Caki2 (cell line): ENCODE results near the gene DARS1. TPM values are rescaled to one million over a fixed set of nuclear protein-coding genes. Genes with fewer than 3 reads are reported as not detected.

ENCODE experiments used
- DNase-seq: peaks from one replicate; pipeline ENCODE4 v3.0.0-alpha.2; 2015; ENCODE audit warnings: low read depth
- in situ Hi-C: cut with HindIII; loops from 2 replicates; pipeline ENCODE4 v1.10.0; 2016; ENCODE audit warnings: low sequenced_read_pairs, low pct_unique_long_range_greater_than_20kb, mixed read lengths
- total RNA-seq: library from RNA; depleted of rRNA; stranded (reverse); fragments of >200 nt; shearing (Covaris generic); gene quantifications from 2 replicates; pipeline ENCODE4 v1.2.3, GENCODE V29; 2014; ENCODE audit warnings: low replicate concordance; rRNA removed

Gene DARS1
- 148 and 157 TPM in 2 replicates for total RNA-seq

DNA sequence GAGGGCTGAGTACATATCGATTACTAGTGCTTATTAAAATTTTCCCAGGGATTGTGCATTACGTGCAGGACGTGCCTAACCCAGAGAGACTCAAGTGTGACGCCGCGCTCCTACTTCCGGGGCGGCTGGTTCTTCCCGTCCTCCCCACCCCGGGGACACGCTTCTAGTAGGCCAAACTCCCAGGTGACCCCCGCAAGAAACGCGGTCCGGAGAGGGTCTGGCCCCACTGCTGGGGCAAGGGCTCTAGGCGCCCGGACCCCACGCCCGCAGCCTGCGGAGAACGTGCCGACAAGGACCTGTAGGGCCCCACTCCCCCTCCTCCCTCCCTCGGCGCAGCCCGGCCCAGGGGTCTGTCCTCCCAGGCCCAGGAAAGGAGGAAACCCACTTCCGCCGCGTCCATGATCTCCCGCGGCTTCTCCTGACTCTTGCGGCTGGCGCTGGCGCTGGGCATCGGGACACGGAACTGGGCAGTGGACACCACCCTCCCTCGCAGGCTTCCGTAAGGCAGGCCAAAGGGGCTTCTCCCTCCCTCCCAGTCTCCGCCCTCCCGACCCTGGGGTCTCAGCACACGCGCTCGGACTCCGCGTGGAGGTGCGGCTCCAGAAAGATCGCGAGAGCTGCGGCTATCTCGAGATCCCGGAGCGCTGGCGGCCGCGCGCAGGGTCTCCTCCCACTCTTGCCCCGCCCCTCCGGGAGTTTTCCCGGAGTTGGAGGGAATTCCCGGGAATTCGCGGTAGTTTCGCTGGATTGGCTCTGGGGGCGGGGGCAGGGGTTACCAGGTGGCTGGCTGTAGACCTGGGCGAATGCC, at the start of gene DARS1:
DARS1 (minus strand) TSS at position 609 of the 808 bp plus-strand sequence; CDS start at position 451, 158 bp downstream.
- peak; percentile 96 for DNase-seq
- in situ Hi-C loops, result no loop called here

DNA sequence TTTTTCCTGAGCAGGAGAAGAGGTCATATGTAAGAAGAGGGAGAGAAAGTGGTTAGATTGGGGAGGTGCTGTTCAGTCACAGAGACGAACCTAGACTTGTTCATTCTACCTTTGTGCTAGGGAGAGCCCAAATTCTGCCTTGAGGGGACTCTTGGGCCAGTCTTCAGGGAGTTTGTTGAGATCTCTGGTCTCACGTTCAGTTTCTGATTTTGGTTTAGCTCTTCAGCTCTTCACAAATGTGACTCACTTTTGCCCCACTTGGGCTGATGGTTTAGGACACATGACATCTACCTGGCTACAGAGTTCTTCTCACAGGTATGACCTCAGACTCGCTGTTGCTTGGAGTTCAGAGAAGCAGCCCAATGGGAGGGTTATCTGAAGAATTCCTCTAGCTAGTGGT, 49.2 kb upstream of the DARS1 start:
- no peak for DNase-seq
- in situ Hi-C loops, result no loop called here

DNA sequence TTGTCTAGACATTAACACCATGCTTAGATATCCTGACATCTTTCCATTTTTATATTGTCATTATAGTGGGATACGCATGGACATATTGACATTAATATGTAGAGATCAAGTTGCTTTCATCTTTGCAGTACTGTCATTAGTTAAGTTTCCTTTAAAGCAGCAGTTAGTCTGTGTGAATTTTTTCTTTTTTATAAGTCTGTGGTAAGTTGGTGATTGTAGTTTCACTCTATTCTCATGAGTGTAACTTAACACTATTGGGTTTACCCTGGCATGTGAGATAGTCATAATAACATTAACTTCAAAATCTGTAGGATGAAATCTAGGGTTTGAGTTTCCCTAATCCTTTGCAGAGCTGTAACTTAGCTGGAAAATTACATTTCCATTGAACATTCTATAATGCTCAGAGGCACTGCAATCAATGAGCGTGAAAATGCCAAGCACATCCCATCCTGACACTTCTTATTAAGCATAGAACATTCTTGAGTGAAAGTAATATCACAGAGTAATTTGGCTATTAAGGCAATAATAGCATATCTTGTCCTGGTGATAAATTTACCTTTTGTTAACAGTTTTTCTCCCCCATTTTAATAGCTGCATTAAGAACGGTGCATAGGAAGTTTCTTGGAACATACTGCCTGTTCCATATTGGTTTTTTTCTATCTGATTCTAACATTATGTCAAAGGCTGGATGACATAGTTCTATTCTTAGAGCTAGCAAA, 47.5 kb upstream of the DARS1 start:
- in situ Hi-C loops, result no loop called here
- no peak for DNase-seq

DNA sequence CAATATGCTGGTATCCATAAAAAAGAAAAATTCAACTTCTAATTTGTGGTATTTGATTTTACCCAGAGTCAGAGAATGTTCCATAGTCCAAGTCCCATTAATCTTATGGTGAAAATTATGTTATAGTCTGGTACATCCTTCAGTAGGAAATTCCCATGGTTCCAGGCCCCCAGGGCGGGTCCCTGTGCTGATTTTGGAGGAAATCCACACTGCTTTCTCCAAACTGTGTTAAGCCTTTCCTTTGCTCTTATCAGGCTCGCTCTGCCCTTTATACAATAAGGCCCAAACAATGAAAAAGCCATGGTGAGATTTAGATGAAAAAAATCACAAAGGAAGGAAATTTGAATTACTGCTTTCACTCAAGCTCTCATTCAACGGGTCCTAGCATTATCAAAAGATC, 46.8 kb upstream of the DARS1 start:
- no peak for DNase-seq
- in situ Hi-C loops, result no loop called here

DNA sequence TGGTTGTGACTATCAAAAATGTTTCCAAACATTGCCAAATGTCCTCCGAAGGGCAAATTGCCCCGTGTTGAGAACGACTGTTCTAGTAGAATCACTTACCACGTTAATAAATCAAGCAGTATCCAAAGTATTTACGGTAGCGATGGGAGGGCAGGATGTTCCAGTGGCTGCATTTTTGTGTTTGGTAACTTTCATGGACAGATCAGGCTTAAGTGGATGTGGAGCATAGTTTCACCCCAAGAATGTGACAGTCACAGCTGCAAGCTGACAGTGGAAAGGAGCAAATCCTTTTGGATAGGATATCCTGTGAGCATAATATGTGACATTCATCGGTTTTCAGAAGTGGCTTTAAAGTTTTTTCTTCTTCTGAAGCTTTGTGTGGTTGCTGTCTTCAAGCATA, 46.3 kb upstream of the DARS1 start:
- DNase-seq, result no peak
- in situ Hi-C loops, result no loop called here

DNA sequence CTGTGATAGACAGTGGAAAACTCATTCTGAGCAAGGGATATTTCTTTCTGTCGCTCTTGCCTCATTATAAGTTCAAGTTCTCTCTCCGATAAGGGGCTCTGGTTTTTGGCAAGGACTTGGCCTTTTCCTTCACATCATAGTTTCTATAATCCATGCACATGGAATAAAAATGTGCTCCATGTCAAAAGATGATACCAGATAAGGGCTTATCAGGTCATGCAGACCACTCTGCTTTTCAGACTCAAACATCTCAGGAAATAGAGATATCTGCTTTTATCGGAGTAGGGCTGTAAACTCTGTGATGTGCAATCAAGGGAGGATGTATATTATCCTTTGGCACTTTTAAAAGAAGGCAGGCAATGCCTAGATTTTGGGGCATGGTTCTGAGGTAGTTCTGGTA, 45.0 kb upstream of the DARS1 start:
- DNase-seq, result no peak
- in situ Hi-C loops, result no loop called here

DNA sequence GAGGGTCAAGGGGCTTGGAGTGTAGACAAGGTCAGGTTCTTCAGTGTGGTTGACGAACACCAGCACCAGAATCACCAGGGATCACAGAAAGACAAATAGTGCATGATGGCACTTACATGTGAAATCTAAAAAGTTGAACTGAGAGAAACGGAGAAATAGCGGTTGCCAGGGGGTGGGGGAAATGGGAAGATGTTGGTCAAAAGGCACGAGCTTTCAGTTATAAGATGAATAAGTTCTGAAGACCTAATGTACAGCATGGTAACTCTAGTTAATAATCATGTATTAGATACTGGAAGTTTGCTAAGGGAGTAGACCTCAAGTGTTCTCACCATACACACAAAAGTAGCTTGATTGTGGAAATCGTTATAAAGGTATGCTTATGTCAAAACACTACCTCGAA, 43.7 kb upstream of the DARS1 start:
- in situ Hi-C loops, result no loop called here
- DNase-seq, result no peak

DNA sequence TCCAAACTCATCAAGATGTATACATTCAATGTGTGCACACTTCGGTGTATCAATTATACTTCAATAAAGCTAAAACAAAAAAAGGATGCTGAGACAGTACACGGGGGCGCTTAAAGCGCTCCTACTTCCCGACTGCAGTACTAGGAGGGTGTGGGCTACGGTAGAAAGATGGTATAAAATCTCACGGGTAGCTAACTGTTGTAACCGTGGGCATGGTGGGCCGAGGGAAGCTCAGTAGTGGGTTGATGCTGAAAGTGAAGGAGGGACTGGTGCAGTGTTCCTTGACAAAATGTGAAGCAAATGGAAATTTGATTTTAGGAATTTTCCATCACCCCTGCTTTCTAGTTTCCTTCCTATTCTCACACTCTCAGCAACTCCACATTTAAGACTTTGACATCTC, 42.6 kb upstream of the DARS1 start:
- DNase-seq, result no peak
- in situ Hi-C loops, result no loop called here

DNA sequence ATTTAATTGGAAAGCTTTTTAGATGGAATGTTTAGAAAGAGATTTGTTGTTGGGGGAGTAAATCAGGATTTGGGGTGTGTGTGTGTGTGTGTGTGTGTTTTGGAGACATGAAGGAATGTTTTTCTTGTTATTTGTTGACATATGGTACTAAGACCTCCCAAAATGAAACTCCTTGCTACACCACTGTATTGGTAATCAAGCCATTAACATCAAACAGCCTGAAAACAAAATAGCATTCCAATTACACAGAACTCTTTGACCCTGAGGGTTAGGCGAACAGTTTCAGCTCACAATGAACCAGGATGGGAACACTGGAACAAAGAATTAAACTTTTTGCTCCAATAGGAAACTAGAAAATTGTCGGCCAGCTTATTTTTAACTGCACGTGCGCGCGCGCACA, 41.7 kb upstream of the DARS1 start:
- in situ Hi-C loops, result no loop called here

DNA sequence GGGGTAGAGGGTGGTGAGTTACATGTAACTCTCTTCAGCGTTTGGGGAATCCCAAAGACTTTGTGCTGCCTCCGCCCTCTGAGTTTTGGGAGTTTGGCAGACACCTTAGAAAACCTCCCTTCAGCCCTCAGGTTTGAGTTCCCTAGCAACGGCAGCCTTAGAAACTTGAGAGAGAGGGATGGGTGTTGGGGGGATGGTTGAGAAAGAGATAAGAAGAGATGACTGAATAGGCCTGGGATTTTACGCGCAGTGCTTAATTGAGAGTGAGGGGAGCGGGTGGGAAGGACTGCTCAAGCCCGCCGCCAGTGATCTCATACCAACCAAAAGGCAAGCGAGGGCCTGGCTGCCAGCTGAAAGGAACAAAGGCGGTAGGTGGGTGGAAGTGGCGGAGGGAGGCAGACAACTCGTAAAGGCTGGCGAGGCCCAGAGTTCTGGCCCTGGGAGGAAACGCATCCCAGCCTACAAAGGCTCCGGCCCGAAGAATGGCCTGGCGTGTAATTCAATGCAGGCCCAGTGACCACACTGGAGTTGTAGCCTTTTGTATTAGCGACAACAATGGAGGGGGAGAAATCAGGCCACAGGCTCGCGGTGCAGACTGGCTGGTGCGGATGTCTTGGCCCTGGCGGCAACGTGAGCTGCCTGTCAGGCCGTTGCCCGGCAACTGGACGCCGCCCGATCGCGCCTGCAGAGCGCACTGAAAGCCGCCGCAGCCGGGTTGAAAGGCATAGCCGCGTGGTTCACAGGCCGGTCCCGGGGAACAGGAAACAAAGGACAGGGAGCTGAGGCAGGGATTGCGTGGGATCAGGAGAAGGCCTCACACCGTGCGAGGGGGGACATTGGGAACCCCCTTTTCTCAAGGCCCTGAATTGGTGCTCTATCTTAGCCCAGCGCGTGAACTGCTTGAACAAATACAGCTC, 39.9 kb upstream of the DARS1 start:
- no peak for DNase-seq
- in situ Hi-C loops, result no loop called here

More for the DNA sequence above, 41.7 kb upstream of the DARS1 start:
- no peak for DNase-seq

DNA sequence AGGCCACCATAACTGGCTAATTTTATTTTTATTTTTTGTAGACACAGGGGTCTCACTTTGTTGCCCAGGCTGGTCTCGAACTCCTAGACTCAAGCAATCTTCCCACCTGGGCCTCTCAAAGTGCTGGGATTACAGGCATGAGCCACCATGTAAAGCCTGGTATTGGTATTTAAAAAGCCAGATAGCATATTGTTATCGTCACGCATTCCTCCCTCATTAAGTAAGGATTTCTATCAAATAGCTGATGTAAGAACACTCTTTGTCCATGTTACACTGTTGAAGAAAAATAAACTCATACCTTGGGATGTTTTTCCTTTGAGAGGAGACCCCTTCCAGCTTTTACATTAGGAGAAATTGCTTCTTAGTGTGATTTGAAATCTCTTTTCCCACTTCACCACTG, 39.2 kb upstream of the DARS1 start:
- no peak for DNase-seq
- in situ Hi-C loops, result no loop called here

DNA sequence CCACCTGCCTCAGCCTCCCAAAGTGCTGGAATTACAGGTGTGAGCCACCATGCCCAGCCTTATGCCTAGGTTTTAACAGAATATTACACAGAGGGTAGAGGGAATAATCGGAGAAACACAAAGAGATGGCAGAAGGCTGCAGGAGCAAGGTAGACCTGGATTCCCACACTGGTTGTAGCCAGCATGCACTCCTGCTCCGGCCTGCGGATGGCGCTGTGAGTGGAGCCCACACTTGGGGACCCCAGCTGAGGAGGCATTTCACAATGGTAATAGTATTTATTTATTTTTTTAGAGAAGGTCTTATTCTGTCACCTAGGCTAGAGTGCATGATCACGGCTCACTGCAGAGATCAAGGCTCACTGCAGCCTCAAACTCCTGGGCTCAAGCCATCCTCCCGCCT, 38.8 kb upstream of the DARS1 start:
- in situ Hi-C loops, result no loop called here
- no peak for DNase-seq

DNA sequence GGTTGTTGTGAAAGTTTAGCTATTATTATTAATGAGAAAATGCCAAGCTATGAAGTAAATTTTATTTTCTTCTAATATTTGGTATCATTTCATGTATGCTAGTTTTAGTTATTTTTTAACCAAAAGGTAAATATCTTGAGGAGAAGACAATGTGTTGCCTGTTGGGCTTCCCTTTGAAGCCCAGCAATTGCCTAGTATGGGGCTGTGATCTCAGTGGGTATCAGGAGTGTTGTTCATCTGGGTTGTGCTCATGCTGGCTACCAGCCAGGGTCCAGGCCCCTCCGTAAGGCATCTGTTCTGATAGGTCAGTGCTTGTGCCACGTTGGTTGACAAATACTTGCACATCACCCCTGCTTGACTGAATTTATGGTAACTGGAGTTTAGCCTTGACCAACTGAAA, 38.0 kb upstream of the DARS1 start:
- DNase-seq, result no peak
- in situ Hi-C loops, result no loop called here

DNA sequence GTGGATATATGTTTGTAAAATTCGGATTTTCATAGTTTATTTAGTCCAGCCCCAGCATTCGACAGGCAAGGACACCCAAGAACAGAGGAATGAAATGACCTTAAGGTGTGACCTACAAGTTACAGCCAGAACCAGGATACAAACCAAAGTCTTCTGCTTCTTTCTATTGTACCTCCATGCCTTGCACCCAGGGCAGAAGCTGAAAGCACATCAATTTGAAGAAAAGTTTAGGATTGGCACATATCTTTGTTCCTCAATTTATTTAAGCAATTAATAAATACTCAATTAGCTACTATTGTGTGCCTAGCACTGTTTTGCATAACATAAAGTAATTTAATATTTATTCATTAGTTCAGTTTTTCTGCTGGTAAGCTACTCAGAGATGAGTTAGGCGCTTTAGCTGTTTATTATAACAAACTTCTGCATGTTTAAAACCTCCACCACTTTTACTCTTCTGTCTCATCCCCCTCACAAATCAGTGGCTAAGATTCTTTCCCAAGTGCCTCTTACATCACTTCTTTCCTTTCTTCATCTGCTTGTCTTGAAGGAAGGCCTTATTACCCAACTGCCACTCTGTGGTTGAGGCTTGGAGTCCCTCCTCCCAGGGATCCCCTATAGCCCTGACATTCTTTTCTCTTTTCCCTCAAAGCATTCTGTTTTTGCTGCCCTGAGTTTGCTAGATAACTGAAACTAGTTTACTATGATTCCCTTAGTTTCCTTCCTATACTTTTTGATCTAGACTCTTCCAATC, 37.1 kb upstream of the DARS1 start:
- DNase-seq, result no peak
- in situ Hi-C loops, result no loop called here

DNA sequence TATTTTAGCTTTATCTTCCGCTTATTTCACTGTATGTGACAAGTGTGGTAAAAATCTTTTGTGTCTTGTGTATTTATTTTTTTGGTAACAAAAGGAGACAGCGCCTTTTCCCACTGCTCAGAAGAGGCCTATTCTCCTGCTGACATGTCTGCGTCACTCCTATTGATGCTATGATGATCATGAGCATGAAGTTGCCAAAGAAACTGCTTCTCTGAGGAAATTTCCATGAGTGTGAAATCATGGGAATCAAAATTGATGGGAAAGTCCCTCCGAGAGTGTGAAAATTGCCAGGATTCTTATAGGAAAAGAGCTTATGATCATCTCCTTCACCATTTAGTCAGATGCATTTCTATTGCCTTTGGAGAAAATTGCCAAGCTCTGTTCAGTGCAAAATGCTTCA, 36.5 kb upstream of the DARS1 start:
- DNase-seq, result no peak
- in situ Hi-C loops, result no loop called here

DNA sequence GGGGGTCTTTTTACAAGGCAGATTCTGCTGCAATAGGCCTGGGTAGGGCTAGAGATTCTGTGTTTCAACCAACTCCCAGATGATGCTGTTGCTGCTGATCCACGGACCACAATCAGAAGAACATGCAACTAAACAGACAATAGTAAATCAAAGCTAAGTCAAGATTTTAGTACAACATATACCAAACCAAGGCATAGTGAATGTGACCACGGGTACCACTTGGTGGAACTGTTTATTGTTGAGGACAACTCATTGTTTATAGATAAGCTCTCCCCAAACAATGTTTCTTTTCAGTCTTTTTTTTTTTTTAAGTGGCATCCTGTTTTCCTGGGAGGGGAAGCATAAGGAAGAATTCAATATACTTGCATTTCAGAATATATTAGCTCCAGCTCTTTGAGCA, 36.0 kb upstream of the DARS1 start:
- DNase-seq, result no peak
- in situ Hi-C loops, result no loop called here

DNA sequence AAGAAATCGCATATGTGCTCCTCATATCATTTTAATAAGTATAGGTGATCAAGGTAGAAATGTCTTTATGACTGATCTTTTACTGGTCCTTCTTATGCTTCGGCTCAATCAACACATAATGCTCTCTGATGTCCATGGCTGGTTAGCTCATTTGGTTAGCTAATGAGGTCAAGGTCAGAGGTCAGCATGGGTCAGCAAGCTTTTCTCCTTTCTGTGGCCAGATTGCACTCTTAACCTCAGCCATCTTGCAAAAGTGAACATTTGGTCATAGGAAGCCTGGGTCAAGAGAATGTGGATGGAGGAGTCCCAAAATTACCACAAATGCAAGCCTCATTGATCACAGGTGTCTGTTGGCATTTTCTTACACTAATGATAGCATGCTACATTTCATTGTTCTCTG, 35.4 kb upstream of the DARS1 start:
- in situ Hi-C loops, result no loop called here
- no peak for DNase-seq

DNA sequence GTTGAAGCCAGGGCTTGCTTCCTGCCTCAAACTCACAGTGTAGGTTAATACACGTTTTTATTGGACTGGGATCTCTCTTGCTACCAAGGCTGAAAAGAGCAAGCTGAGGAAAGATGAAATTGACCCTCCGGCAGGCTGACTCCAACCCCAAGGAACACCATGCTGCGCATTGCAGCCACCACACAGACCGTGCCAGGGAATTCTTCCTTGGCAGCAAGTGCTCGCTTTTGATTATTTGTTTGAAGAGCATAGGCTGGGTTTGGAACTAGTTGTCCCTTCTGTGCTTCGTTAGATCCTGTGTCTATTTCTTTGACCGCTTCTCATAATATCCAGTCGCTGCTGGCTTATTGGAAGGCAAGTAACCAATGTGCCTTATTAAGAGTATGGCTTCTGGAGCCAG, 34.4 kb upstream of the DARS1 start:
- no peak for DNase-seq
- in situ Hi-C loops, result no loop called here
